Stimulated activated CD8-positive, alpha-beta memory T cell treated with anti-CD3 and anti-CD28 coated beads, Interleukin-12 subunit alpha, Interleukin-12 subunit beta, amount 100 ng/mL, for 1 hour (primary cell): Measurements from ENCODE around the gene SPON1.
"Not testable (repeated sequence)": the region's sequence is repeated elsewhere in the genome, so short reads cannot be mapped to it uniquely, and the experiment has no call there.

Experiments used
- DNase-seq: peaks from one replicate; pipeline ENCODE4 v3.0.0-alpha.2; 2020; ENCODE audit warnings: low read depth

The SPON1 gene

GRCh38 chr11:14127679-14128078 is 165.2 kb downstream of the SPON1 start:
- no peak for DNase-seq

- DNase-seq, result no peak
Observed at GRCh38 chr11:14132312-14132711, 169.8 kb downstream of the SPON1 start.

GRCh38 chr11:14133381-14133780 is 170.9 kb downstream of the SPON1 start:
- DNase-seq, result no peak

- DNase-seq, result no peak
Observed at GRCh38 chr11:14136561-14136960, 174.0 kb downstream of the SPON1 start.

GRCh38 chr11:14137284-14137683 is 174.8 kb downstream of the SPON1 start:
- no peak for DNase-seq

GRCh38 chr11:14140991-14141390 is 178.5 kb downstream of the SPON1 start:
- DNase-seq, result no peak

GRCh38 chr11:14141676-14142075 is 179.2 kb downstream of the SPON1 start:
- DNase-seq, result no peak

GRCh38 chr11:14144934-14145333 is 182.4 kb downstream of the SPON1 start:
- DNase-seq, result no peak

- DNase-seq, result no peak
Observed at GRCh38 chr11:14148653-14149273, 186.2 kb downstream of the SPON1 start.

GRCh38 chr11:14149683-14150082 is 187.2 kb downstream of the SPON1 start:
- no peak for DNase-seq

- no peak for DNase-seq
Observed at GRCh38 chr11:14150878-14151277, 188.4 kb downstream of the SPON1 start.

GRCh38 chr11:14154103-14154502 is 191.6 kb downstream of the SPON1 start:
- not testable (repeated sequence) for DNase-seq

- no peak for DNase-seq
Observed at GRCh38 chr11:14158393-14158792, 195.9 kb downstream of the SPON1 start.

- DNase-seq, result no peak
Observed at GRCh38 chr11:14163576-14163975, 201.1 kb downstream of the SPON1 start.

GRCh38 chr11:14173679-14174078 is 211.2 kb downstream of the SPON1 start:
- DNase-seq, result not testable (repeated sequence)

- no peak for DNase-seq
Observed at GRCh38 chr11:14179116-14179820, 216.7 kb downstream of the SPON1 start.

- DNase-seq, result no peak
Observed at GRCh38 chr11:14181121-14181520, 218.6 kb downstream of the SPON1 start.

- DNase-seq, result no peak
Observed at GRCh38 chr11:14182833-14183364, 220.4 kb downstream of the SPON1 start.

- no peak for DNase-seq
Observed at GRCh38 chr11:14184028-14184940, 221.8 kb downstream of the SPON1 start.

GRCh38 chr11:14185461-14185860 is 222.9 kb downstream of the SPON1 start:
- no peak for DNase-seq

GRCh38 chr11:14186046-14186775 is 223.7 kb downstream of the SPON1 start:
- DNase-seq, result no peak

- DNase-seq, result no peak
Observed at GRCh38 chr11:14189874-14190273, 227.4 kb downstream of the SPON1 start.
